K562 (cell line): ENCODE data around the gene RPL39L. TPM values are rescaled to one million over a fixed set of nuclear protein-coding genes. Genes with fewer than 3 reads are reported as not detected.
A peak's percentile ranks its signal among the peaks of the same experiment; 100 is the strongest.

Source experiments
- ATAC-seq: fragments of 200-7000 bp; cut with Tn5 transposase; 3 replicates; pipeline ENCODE4 v1.9.1; 2020; ENCODE audit warnings: moderate library complexity
- BruUV-seq: library from RNA; stranded (reverse); fragments of 400-500 nt; replicated peaks from 2 replicates; lab custom pipeline; 2021; lab: Mats Ljungman, UMichigan
- CTCF ChIA-PET: fragments of 300-600 bp; formaldehyde crosslinking; extraction: SDS; loops from one replicate; lab custom pipeline; 2021; ENCODE audit warnings: low intra/inter-chr PET ratio; lab: Yijun Ruan, JAX
- POLR2A ChIA-PET: fragments of 300-600, 350-650 bp; sonication (Branson Sonifier 250); formaldehyde crosslinking; extraction: SDS; loops from one replicate; lab custom pipeline; 2021; ENCODE audit warnings: antibody characterized with exemption, inconsistent platforms; lab: Yijun Ruan, JAX
- DNase-seq, 4 experiments: peaks; one replicate each; pipeline versions ENCODE4 v3.0.0 to v3.0.0-alpha.2; 2011 to 2018; ENCODE audit warnings: low spot score in 3 of 4, mixed read lengths in 3 of 4; ENCODE audit errors: extremely low read depth in 1 of 4
- FAIRE-seq: peaks from 2 replicates; lab custom pipeline; 2011; peaks lifted over from hg19 to GRCh38; lab: Jason Lieb, UNC
- H2AFZ ChIP-seq: 2 replicates; pipeline ENCODE4 v1.6.0; 2011; ENCODE audit warnings: low read depth, low read length, control low read depth, inconsistent platforms
- H3K27ac ChIP-seq: fragments of 200-600 bp; 3 replicates; pipeline ENCODE4 v1.8.0; 2011; ENCODE audit warnings: low read depth, mild to moderate bottlenecking, control low read depth, inconsistent platforms, low read length, moderate library complexity, mixed read lengths; ENCODE audit errors: extremely low read depth
- H3K27me3 ChIP-seq, 2 experiments: fragments of 300-600 bp in 1 of 2; 2 replicates in 1 of 2; 3 replicates in 1 of 2; pipeline versions ENCODE4 v1.6.0 to v1.8.0; 2011; ENCODE audit warnings: inconsistent platforms in 2 of 2, low read length in 2 of 2, mild to moderate bottlenecking in 1 of 2, mixed read lengths in 1 of 2, moderate library complexity in 1 of 2; ENCODE audit not compliant: control insufficient read depth in 2 of 2, insufficient read depth in 2 of 2
- H3K36me3 ChIP-seq: fragments of 300-600 bp; 3 replicates; pipeline ENCODE4 v1.8.0; 2011; ENCODE audit warnings: mild to moderate bottlenecking, low read length, inconsistent platforms; ENCODE audit not compliant: control insufficient read depth, insufficient read depth
- H3K4me1 ChIP-seq, 2 experiments: fragments of 200-600 bp in 1 of 2; replicated peaks in 1 of 2; 2 replicates in 1 of 2; 3 replicates in 1 of 2; pipeline versions ENCODE4 v1.5.1 to v1.8.0; 2011; ENCODE audit warnings: inconsistent platforms in 2 of 2, low read length in 2 of 2, mild to moderate bottlenecking in 1 of 2, mixed read lengths in 1 of 2, moderate library complexity in 1 of 2; ENCODE audit not compliant: control insufficient read depth in 2 of 2, insufficient read depth in 2 of 2
- H3K4me2 ChIP-seq: 2 replicates; pipeline ENCODE4 v1.6.1; 2011; ENCODE audit warnings: low read length, control low read depth, inconsistent platforms, mixed read lengths; ENCODE audit not compliant: insufficient read depth
- H3K4me3 ChIP-seq: fragments of 200-600 bp; sonication (generic), shearing (Covaris generic); 2 replicates; pipeline ENCODE4 v1.5.1; 2016; ENCODE audit warnings: control low read depth, inconsistent platforms
- H3K79me2 ChIP-seq: fragments of 200-600 bp; 3 replicates; pipeline ENCODE4 v1.8.0; 2011; ENCODE audit warnings: low read length, inconsistent platforms; ENCODE audit not compliant: control insufficient read depth, insufficient read depth
- H3K9ac ChIP-seq, 2 experiments: 2 replicates each; pipeline versions ENCODE4 v1.6.0 to v1.6.1; 2011; ENCODE audit warnings: low read depth in 2 of 2, low read length in 2 of 2, control low read depth in 1 of 2, inconsistent platforms in 1 of 2, mild to moderate bottlenecking in 1 of 2, mixed read lengths in 1 of 2; ENCODE audit not compliant: insufficient read depth in 1 of 2
- H3K9me1 ChIP-seq: one replicate; pipeline ENCODE4 v1.6.0; 2011; ENCODE audit warnings: inconsistent platforms, mild to moderate bottlenecking, low read length, moderate library complexity; ENCODE audit not compliant: control insufficient read depth, insufficient read depth
- H3K9me3 ChIP-seq: replicated peaks from 2 replicates; pipeline ENCODE4 v1.5.1; 2011; ENCODE audit warnings: low read depth, low read length, inconsistent platforms; ENCODE audit not compliant: control insufficient read depth, insufficient read depth
- H4K20me1 ChIP-seq: replicated peaks from 2 replicates; pipeline ENCODE4 v1.6.1; 2011; ENCODE audit warnings: low read length, inconsistent platforms, mixed read lengths; ENCODE audit not compliant: control insufficient read depth, insufficient read depth
- ADNP ChIP-seq: fragments of 200-800 bp; sonication (Bioruptor generic); IDR thresholded peaks from 2 replicates; pipeline ENCODE4 v1.6.1; 2016; ENCODE audit warnings: missing genetic modification characterization, missing compliant biosample characterization
- ARID1B ChIP-seq: fragments of 450-650 bp; IDR thresholded peaks from 2 replicates; pipeline ENCODE4 v1.6.1; 2016; ENCODE audit warnings: antibody characterized with exemption, mild to moderate bottlenecking, inconsistent platforms
- CREM ChIP-seq: IDR thresholded peaks from 2 replicates; pipeline ENCODE4 v1.6.1; 2014; ENCODE audit warnings: antibody characterized with exemption, low read depth
- CTBP1 ChIP-seq: fragments of 450-650 bp; IDR thresholded peaks from 2 replicates; pipeline ENCODE4 v1.6.1; 2016; ENCODE audit warnings: borderline replicate concordance
- FOXA1 ChIP-seq: fragments of 450-650 bp; IDR thresholded peaks from 2 replicates; pipeline ENCODE4 v1.6.1; 2016; ENCODE audit warnings: mild to moderate bottlenecking, borderline replicate concordance
- GABPA ChIP-seq: fragments of 200-800 bp; sonication (Bioruptor generic); conservative IDR thresholded peaks from 2 replicates; pipeline ENCODE4 v1.6.1; 2016; ENCODE audit warnings: low read depth, missing genetic modification characterization, missing compliant biosample characterization
- NCOA2 ChIP-seq, 2 experiments: fragments of 450-650 bp; IDR thresholded peaks; 2 replicates each; pipeline ENCODE4 v1.6.1; 2018; ENCODE audit warnings: mild to moderate bottlenecking in 2 of 2, moderate library complexity in 1 of 2; ENCODE audit not compliant: partially characterized antibody in 2 of 2
- NEUROD1 ChIP-seq: fragments of 150-350 bp; IDR thresholded peaks from 2 replicates; pipeline ENCODE4 v1.6.1; 2014; ENCODE audit warnings: borderline replicate concordance, low read length, low read depth; ENCODE audit not compliant: partially characterized antibody
- SREBF1 ChIP-seq: fragments of 150-350 bp; IDR thresholded peaks from 2 replicates; pipeline ENCODE4 v1.6.1; 2014; ENCODE audit warnings: antibody characterized with exemption, low read depth, low read length, borderline replicate concordance
- SRSF3 ChIP-seq: fragments of 200-400 bp; formaldehyde crosslinking; IDR thresholded peaks from 2 replicates; pipeline ENCODE4 v1.6.1; 2016; ENCODE audit warnings: mild to moderate bottlenecking, low read length, moderate library complexity; ENCODE audit not compliant: insufficient read depth
- THAP7 ChIP-seq: fragments of 250-450 bp; sonication (Bioruptor Pico); IDR thresholded peaks from 2 replicates; pipeline ENCODE4 v1.5.0; 2021
- ZNF239 ChIP-seq: fragments of 250-450 bp; sonication (Bioruptor Pico); IDR thresholded peaks from 2 replicates; pipeline ENCODE4 v1.4.0; 2020; ENCODE audit warnings: mild to moderate bottlenecking
- ZNF551 ChIP-seq: fragments of 250-450 bp; sonication (Bioruptor Pico); IDR thresholded peaks from 2 replicates; pipeline ENCODE4 v1.5.0; 2021; ENCODE audit warnings: mild to moderate bottlenecking, moderate library complexity
- ZNF699 ChIP-seq: fragments of 250-450 bp; sonication (Bioruptor Pico); IDR thresholded peaks from 2 replicates; pipeline ENCODE4 v1.8.0; 2021; ENCODE audit warnings: mild to moderate bottlenecking, moderate library complexity; ENCODE audit not compliant: insufficient replicate concordance
- WGBS: fragments of 100-300 bp; shearing (Covaris generic); methylation state at CpG from one replicate; pipeline ENCODE4 v1.1.6; 2016; ENCODE audit warnings: low coverage, mixed read lengths; ENCODE audit not compliant: insufficient coverage; ENCODE audit errors: missing lambda C conversion rate; 5-methylcytosine and 5-hydroxymethylcytosine counted together
- in situ Hi-C: fragments of 300-500 bp; cut with MboI; formaldehyde crosslinking; loops from 4 replicates; pipeline ENCODE4 v1.15.0; 2018; ENCODE audit warnings: inconsistent platforms, mixed read lengths
- intact Hi-C: fragments of 100-400 bp; cut with micrococcal nuclease; formaldehyde crosslinking; loops from 2 replicates; pipeline ENCODE4 v1.14.2; 2022
- polyA plus RNA-seq, 8 experiments: library from polyadenylated mRNA; depleted of rRNA in 4 of 8; stranded (reverse) in 5 of 8; unstranded in 3 of 8; fragments of >200 nt; fragmentation: Nextera tagmentation in 2 of 8; fragmentation: Illumina TruSeq in 1 of 8; extraction: Ambion mirVana in 2 of 8; extraction: Trizol in 1 of 8; gene quantifications; 2 replicates each; pipeline versions ENCODE4 v1.2.1 to v1.2.3, GENCODE V29; 2011 to 2014; ENCODE audit warnings: inconsistent platforms in 1 of 8, missing spikeins in 1 of 8
- total RNA-seq, 7 experiments: library from RNA; depleted of rRNA in 6 of 7; stranded (reverse); fragments of >200 nt in 6 of 7; fragmentation: Illumina TruSeq in 2 of 7; extraction: Trizol in 2 of 7; gene quantifications; 2 replicates each; pipeline versions ENCODE4 v1.2.1 to v1.2.3, GENCODE V29; 2011 to 2021; ENCODE audit warnings: low replicate concordance in 1 of 7
- TF ChIP-seq, protein P1 (sequence below): IDR thresholded peaks from 2 replicates; pipeline ENCODE4 v1.6.1; 2016; ENCODE audit warnings: missing genetic modification characterization, missing compliant biosample characterization
- TF ChIP-seq, protein P2 (sequence below): fragments of 450-650 bp; formaldehyde crosslinking; IDR thresholded peaks from 2 replicates; pipeline ENCODE4 v1.4.0; 2020; ENCODE audit warnings: mild to moderate bottlenecking, moderate library complexity

Gene RPL39L
- total and polyA plus RNA-seq, 9 of the 15 experiments (the other 6 are each of a cell fraction or from before 2014, with no cell fraction given) = 15.0 to 122 (median 45.5) TPM

DNA sequence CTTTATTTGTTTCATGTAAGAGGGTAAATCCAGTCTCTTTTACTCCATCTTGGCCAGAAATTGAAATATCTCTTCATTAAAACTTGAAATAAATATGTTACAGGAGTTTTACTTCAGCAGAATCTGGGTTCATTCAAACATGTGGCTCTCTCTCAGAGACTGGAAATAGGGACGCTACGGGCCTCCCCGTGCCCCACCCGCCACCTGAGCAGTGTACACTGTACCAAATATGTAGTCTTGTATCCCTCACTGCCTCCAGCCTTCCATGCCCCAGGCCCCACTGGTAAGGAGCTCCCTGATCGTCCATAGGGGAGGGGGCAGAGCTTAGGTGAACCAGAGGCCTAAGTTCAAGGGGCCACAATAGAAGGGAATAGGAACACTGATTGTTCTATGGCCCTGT lies 36.0 kb downstream of the RPL39L start (continued):
- TF ChIP-seq, protein P1, sequence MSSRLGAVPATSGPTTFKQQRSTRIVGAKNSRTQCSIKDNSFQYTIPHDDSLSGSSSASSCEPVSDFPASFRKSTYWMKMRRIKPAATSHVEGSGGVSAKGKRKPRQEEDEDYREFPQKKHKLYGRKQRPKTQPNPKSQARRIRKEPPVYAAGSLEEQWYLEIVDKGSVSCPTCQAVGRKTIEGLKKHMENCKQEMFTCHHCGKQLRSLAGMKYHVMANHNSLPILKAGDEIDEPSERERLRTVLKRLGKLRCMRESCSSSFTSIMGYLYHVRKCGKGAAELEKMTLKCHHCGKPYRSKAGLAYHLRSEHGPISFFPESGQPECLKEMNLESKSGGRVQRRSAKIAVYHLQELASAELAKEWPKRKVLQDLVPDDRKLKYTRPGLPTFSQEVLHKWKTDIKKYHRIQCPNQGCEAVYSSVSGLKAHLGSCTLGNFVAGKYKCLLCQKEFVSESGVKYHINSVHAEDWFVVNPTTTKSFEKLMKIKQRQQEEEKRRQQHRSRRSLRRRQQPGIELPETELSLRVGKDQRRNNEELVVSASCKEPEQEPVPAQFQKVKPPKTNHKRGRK (tag) = no peak
- TF ChIP-seq ZNF239 (CRISPR knock-in tag) (no peak), NEUROD1 (no peak), ZNF699 (CRISPR knock-in tag) (no peak), SREBF1 (no peak), GABPA (tag) (no peak), CREM (no peak), ADNP (tag) (no peak)

DNA sequence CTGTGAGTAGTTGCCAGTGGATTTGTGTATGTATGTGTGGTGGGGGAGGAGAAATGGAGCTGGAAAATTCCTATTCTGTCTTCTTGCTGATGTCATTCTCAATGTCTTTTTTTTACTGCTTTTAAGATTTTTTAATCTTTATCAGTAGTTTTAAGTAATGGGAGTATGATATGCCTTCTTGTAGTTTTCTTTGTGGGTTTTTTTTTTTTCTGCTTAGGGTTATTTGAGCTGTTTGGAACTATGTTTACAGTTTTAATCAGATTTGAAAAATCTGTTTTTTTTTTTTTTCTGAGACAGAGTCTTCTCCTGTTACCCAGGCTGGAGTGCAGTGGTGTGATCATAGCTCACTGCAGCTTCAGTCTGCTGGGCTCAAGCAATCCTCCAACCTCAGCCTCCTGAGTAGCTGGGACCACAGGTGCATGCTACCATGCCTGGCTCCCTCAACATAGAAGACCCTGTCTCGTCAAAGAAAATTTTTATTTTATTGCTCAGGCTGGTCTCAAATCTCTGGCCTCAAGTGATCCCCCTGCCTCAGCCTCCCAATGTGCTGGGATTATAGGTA lies 37.1 kb downstream of the RPL39L start:
- peak overlapping the region; percentile 68 for H2AFZ ChIP-seq
- POLR2A ChIA-PET = interaction anchor here (0.5 to 1.7 kb wide), 5 partner anchors 11 to 318 kb away, joined by 3 to 9 read pairs (median 5); partner anchors contain the start of gene EIF4A2
- peak overlapping the region; percentile 70 for H3K4me2 ChIP-seq
- in situ Hi-C loops (no loop called here), intact Hi-C loops (loop anchor here (5.0 kb wide), 1 partner anchor 115 kb away; no protein-coding TSS in a partner anchor)
- H3K9ac ChIP-seq = no peak overlapping the region; a peak in 1 of 4 replicates
- H3K4me1 ChIP-seq = peaks cover 10 to 16% of the 10 kb centered on the region in 2 experiments
- CTCF ChIA-PET = no interaction called here
- H3K4me3 ChIP-seq = no peak overlapping the region
- H3K36me3 ChIP-seq = no peaks in the 10 kb centered on the region
- ATAC-seq (peak; percentile 13; the same call in 2 of the 3 replicates), DNase-seq (no peak), FAIRE-seq (no peak)
- H3K27me3 ChIP-seq = no peaks in the 10 kb centered on the region
- 40% methylated on average over 1 of the region's 1 CpG for WGBS
- H4K20me1 ChIP-seq = no peaks in the 10 kb centered on the region
- BruUV-seq = no TSS peak
- H3K79me2 ChIP-seq = no peaks in the 10 kb centered on the region
- no peak overlapping the region for H3K27ac ChIP-seq
- H3K9me1 ChIP-seq = no peaks in the 10 kb centered on the region
- no peaks in the 10 kb centered on the region for H3K9me3 ChIP-seq
- TF ChIP-seq SRSF3 (no peak), FOXA1 (no peak), ZNF551 (CRISPR knock-in tag) (no peak), ARID1B (no peak), THAP7 (CRISPR knock-in tag) (no peak), CTBP1 (no peak), NCOA2 (IDR thresholded peaks at IDR 0.05; ENCODE audit: partially characterized antibody in 2 of 2) (no peak)
- TF ChIP-seq, protein P2, sequence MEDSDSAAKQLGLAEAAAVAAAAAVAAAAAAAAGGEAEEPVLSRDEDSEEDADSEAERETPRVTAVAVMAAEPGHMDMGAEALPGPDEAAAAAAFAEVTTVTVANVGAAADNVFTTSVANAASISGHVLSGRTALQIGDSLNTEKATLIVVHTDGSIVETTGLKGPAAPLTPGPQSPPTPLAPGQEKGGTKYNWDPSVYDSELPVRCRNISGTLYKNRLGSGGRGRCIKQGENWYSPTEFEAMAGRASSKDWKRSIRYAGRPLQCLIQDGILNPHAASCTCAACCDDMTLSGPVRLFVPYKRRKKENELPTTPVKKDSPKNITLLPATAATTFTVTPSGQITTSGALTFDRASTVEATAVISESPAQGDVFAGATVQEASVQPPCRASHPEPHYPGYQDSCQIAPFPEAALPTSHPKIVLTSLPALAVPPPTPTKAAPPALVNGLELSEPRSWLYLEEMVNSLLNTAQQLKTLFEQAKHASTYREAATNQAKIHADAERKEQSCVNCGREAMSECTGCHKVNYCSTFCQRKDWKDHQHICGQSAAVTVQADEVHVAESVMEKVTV = no peak
